Measurements from ENCODE around the gene SLC11A2.
"Not testable (repeated sequence)": the region's sequence is repeated elsewhere in the genome, so short reads cannot be mapped to it uniquely, and the experiment has no call there.

Gene SLC11A2

DNA sequence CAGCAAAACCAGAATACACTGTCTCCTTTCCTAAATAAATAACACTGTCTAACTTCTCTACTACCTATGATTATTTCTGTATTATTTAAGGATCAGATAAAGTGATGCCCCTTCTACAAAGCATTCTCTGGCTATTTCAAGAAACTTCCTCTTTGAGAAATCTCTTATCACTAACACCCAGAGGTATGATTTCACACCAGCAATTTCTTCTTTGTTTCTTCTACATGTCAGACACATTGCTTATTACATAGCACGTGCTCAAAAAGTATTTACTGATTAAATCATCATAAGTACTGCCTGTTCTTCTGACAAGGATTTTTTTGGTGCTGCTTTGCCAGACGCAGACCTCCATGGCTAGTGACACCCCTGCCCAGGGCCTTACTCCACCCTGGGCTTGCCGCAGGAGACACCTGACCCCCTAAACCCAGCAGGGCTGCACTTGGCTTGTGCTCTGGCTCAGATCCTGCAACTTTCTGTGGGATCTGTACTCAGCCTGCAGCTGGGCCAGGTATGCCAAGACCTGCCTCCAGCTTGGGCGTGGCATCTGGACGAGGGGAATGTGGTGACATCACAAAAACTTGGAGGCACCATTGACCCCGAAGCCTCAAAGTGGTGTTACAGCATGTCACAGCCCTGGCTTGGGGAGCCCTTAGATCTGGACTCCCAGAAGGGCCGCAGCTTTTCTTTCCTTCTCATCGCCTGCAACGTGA, 89.2 kb downstream of the SLC11A2 start:
- no peak for DNase-seq

DNA sequence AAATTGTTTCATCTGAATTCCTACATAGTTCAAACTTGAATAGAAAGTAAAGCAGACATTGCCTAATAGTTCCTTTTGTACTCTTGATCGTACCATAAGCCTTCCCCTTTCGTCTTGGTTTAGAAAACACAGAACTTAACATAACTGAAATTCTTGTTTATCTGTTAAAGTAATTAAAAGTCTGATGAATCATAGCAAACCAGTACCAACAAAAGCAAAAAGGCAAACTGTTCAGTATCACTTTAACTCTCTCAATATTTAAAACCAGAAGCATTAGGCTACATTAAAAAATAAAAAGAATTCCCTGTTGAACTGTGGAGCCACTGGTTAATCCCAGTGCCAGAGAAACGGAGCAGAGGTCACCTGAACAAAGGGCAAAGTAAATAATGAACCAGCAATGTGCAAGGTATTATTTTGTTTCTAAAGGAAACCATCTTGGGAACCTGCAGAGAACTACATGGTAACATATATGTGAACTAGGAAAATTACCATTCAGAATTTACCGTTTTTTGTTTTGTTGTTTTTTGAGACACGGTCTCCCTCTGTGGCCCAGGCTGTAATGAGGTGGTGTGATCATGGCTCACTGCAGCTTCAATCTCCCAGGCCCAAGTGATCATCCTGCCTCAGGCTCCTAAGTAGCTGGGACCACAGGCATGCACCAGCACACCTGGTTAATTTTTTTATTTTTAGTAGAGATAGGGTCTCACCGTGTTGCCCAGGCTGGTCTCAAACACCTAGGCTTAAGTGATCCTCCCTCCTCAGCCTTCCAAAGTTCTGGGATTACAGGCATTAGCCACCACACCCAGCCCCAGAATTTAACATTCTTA, 91.0 kb downstream of the SLC11A2 start:
- no peak for DNase-seq

GRCh38 chr12:50934371-50934851, 91.8 kb downstream of the SLC11A2 start:
- no peak for DNase-seq

DNA sequence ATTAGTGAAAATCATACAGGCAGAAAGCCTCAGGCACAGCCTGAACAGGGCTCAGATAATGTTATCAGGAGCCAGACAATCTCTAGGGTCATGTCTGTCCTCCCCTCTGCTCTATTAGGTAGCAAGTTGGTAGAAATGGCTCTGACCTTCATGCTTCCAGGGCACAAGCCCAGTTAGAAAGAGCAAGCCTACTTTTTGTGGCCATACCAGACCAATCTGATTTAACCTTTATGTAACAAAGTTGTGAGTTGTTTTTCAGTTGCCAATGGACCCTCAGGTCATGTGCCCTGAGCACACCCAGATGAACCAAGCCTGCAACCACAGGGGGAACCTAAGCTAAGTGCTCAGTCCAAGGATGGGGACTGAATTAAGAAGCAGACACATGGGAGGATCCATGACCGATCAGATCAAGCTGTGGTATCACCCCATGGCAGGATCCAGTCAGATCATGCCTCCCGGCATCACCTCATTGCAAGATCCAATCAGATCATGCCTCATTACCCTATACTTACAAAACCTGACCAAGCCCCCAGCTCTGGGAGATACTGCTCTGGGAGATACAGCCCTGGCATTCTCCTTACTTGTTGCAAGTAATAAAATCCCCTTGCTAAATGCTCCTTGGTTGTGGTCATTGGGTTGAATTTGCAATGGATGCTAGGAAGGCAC, 92.6 kb downstream of the SLC11A2 start:
- no peak for DNase-seq

- no peak for DNase-seq
These were observed 93.3 kb downstream of the SLC11A2 start for GRCh38 chr12:50932787-50933280.

GRCh38 chr12:50930477-50930876, 95.7 kb downstream of the SLC11A2 start:
- not testable (repeated sequence) for DNase-seq

DNA sequence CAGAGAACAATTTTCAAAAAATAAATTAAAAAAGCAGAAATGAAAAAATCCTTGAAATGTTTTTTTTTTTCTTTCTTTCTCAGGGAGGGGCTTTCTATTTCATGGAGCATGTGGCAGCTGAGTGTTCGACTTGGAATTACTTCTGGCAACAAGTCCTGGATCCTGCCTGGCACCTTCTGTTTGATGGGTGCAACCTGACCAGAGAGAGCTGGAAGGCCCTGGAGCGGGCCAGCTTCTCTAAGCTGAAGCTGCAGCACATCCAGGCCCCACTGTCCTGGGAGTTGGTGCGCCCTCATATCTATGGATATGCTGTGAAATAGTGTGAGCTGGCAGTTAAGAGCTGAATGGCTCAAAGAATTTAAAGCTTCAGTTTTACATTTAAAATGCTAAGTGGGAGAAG, 96.4 kb downstream of the SLC11A2 start:
- no peak for DNase-seq

Measured in CD4-positive, alpha-beta T cell treated with Interleukin-12 subunit alpha and Interleukin-12 subunit beta, for 1 hour (primary cell).